GM21423 (cell line): ENCODE measurements around the gene PLCG1.

Experiments used
- ATAC-seq: cut with Tn5 transposase; IDR thresholded peaks from one replicate; pipeline ENCODE4 v1.9.1; 2021; ENCODE audit warnings: mild to moderate bottlenecking, moderate library complexity; ENCODE audit not compliant: unreplicated experiment

The PLCG1 gene

DNA sequence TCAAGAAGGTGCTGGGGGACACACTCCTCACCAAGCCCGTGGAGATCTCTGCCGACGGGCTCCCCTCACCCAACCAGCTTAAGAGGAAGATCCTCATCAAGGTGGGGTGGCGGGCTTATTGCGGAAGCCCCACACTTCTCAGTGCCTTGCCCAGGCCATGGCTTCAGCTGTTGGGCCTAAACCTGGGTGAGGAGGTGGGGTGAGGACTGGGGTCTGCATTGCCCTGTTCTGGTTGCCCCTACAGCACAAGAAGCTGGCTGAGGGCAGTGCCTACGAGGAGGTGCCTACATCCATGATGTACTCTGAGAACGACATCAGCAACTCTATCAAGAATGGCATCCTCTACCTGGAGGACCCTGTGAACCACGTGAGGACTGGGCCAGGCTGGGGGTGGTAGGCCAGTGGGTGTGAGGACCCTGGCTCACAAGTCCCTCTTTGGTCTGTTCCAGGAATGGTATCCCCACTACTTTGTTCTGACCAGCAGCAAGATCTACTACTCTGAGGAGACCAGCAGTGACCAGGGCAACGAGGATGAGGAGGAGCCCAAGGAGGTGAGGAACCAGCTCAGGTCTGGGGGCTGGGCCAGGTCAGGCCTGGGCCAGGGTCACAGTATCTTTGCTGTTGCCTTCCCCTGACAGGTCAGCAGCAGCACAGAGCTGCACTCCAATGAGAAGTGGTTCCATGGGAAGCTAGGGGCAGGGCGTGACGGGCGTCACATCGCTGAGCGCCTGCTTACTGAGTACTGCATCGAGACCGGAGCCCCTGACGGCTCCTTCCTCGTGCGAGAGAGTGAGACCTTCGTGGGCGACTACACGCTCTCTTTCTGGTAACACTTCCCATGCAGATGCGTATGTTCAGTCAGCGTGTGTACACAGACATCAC, 27.9 kb downstream of the PLCG1 start:
- no peak for ATAC-seq

DNA sequence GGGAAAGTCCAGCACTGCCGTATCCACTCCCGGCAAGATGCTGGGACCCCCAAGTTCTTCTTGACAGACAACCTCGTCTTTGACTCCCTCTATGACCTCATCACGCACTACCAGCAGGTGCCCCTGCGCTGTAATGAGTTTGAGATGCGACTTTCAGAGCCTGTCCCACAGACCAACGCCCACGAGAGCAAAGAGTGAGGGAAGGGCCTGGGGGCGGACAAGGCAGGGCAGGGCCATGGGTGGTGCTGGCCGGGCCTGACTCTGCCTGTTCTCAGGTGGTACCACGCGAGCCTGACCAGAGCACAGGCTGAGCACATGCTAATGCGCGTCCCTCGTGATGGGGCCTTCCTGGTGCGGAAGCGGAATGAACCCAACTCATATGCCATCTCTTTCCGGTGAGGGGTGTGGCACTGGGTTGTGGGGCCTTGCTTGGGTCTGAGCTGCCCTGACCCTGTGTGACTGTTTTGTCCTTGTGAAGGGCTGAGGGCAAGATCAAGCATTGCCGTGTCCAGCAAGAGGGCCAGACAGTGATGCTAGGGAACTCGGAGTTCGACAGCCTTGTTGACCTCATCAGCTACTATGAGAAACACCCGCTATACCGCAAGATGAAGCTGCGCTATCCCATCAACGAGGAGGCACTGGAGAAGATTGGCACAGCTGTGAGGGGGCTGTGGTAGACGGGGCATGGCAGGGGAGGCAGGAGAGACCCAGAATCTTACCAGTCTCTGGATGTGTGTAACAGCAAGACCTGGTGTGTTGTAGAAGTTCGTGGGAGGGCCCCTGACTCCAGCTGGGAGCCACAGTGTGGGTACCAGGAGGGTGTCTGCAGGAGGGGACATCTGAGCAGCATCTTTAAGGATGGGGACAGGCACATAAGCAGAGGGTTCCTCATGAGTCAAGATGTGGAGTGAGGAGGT, 29.1 kb downstream of the PLCG1 start:
- ATAC-seq: no peak

DNA sequence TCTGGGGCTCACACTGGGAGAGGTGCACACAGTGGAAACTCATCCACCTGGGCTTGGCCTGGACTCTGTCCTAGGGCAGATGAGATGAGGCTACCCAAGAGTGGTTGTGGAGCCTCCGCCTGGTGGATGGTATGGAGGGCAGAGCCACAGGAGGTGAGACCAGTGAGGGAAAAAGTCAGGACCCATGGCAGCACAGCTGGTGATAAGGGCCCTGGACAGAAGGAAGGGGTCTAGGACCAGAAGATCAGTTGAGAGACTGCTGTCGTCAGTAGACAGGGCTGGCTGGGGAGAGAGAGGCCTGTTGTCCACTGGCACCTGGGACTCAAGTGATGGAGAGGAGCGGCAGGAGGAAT, 29.8 kb downstream of the PLCG1 start:
- ATAC-seq: no peak

DNA sequence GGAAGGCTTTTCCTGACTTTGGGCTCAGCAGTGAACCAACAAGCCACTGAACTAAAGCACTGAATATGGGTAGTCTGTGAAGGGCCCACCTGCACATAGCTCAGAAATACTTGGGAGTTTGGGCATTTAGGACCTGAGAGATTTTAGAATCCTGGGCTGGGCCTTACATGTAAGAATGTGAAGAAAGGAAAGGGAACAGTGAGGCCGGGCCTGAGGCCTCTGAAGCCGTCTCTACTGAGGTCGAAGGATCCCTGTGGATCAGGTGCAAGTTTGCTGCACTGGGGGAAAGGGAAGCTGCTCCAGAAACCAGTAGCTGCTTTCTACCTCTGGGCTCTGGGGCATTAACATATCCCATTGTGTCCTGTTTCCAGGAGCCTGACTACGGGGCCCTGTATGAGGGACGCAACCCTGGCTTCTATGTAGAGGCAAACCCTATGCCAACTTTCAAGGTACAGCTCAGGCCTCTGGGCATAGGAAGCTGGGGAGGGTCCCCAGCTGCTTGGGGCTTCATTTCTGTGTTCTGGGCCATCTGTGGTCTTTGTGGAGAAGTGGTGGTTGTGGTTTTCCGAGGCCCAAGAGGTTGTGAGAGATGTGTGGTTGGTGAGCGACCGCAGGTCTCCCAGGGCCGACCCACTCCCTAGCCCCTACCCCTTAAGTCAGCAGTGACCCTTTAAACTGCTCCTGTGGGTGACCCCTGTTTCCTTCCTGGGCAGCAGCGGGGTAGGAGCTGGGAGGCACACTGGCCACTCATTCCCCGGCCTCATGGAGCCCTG, 30.3 kb downstream of the PLCG1 start:
- ATAC-seq: peak; percentile 64

DNA sequence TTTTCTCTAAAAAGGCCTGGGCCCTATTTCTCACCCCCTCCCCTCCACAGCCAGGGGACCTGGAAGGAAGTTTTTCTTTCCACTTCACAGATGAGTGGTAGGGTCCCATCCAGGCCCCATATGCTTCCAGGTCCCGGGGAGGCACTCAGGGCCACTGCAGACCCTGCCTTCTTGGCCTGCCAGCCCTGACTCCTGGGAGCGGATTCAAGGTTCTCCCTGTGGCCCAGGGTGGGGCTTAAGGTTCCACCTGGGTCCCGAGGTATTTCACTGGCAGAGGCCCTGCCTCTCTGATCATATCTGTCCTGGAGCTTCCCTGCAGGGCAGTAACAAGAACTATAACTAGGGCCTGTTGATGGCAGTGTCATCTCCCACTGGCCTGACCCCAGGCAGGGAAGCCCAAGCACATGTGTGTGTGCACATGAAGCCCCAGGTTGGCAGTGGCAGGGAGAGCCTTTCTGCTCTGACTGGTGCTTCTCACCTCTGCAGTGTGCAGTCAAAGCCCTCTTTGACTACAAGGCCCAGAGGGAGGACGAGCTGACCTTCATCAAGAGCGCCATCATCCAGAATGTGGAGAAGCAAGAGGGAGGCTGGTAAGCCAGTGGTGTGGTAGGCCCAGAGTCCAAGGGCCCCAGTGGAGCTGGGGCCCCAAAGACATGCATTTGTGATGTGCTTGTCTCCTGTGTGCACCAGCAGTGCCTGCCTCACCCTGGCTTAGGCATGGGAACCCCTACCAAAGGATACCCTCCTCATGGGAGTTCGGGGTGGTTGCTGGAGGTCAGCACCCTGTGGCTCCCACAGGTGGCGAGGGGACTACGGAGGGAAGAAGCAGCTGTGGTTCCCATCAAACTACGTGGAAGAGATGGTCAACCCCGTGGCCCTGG, 31.2 kb downstream of the PLCG1 start:
- ATAC-seq: no peak

DNA sequence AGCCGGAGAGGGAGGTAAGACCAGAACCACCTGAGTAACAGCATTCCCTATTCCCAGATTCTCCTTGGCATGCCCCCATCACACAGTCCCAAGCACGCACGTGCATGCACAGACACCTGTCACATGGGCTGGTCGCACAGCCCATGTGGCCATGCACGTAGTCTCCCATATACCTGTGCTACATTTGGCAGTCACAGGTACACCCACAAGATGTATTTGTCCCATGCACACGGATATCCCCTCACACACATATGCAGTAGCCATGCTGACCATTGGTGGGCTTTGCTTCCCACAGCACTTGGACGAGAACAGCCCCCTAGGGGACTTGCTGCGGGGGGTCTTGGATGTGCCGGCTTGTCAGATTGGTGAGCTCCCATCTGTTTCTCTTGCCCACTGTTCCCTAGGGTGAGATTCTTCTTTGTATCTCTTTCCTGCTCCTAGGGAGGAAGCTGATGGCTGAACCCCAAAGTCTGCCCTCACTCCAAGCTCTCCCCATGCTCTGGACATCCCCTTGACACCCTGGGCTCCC, 31.9 kb downstream of the PLCG1 start:
- ATAC-seq: no peak

DNA sequence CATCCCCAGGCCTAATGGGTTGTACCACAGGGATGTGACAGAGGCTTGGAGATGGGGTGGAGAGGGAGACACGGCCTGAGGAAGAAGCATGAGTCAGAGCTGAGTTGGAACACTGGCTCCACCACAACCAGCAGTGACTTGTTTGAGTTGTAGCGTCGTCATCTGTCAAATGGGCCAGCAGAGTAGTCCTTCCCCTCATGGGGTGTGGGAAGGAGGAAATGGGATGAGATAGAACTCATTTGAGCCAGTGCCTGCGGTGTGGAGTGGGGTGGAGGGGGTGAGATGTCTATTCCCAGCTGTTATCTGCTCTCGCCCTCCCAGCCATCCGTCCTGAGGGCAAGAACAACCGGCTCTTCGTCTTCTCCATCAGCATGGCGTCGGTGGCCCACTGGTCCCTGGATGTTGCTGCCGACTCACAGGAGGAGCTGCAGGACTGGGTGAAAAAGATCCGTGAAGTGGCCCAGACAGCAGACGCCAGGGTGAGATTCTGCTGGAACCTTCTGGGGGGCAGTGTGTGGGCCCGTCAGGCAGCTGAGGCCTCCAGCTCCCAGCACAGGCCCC, 32.5 kb downstream of the PLCG1 start:
- ATAC-seq: no peak

DNA sequence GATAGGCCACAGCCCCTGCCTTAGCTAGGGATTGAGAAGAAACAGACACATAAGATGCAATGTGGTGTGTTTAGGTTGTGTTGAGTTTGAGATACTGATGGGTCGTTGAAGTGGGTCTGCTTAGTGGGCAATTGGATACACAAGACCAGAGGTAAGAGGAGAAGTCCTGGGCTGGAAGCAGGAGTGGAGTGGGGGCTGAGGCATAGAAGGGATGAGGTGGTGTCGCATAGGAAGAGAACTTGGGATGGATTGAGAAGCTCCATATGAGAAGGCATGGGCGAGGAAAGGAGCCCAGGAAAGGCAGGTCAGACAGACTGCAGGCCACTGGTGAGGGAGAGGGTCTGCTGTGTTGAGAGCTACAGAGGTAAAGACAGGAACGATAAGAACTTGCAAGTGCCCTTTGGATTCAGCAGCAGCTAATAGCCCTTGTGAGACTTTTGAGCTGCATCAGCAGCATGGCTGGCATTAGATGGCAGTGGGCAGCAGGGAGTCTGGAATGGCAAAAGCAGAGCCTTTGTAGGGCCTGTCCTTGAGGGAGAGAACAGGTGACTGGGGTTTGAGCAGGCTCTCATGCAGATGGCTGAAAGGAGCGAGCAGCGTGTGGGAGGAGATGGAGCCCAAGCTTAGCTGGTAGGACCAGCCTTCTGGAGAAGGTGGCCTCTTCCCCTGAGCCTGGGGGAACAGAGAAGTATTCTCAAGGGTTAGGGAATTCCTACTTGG, 33.2 kb downstream of the PLCG1 start:
- no peak for ATAC-seq

DNA sequence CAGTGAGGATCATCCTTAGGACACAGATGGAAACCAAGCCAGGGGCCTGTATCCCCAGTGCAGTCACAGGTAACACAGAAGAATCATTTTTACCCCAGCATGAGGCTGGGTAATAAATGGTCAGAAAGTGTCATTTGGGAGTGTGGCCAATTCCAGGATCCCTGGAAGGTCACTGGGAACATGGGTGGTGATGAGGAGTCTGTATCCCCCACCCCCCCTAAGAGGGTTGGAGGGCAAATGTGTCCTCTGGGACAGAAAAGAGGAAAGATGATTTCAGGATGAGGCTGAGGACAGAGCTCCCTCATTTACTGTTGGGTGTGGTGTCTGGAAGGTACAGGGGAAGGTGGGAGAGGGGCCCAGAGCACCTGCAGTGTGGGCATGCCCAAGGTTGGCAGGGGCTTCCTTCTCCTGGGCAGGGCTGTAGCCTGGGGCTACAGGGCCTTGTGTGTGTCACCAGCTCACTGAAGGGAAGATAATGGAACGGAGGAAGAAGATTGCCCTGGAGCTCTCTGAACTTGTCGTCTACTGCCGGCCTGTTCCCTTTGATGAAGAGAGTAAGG, 34.5 kb downstream of the PLCG1 start:
- ATAC-seq: no peak

DNA sequence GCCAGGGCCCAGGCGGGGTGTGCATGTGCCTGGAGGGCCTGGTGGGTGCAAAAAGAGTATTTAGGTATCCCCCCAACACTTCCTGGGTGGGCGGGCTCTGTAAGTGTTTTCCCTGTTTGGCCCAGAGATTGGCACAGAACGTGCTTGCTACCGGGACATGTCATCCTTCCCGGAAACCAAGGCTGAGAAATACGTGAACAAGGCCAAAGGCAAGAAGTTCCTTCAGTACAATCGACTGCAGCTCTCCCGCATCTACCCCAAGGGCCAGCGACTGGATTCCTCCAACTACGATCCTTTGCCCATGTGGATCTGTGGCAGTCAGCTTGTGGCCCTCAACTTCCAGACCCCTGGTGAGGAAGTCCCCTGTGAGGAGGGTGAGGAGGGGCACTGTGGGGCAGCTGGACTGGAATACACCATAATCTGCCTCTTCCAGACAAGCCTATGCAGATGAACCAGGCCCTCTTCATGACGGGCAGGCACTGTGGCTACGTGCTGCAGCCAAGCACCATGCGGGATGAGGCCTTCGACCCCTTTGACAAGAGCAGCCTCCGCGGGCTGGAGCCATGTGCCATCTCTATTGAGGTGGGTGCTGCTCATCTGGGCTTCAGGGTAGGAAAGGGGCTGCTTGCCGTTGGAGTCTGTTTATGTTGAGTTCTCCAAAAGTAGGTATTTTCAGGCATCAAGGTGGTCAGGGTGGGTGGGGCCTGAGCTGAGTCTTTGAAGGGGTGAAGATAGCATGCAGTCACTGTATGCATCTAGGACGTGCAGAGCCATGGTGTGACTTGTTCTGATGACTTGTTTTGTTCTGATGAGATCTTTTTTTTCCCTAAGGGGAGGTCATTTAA, 35.2 kb downstream of the PLCG1 start:
- ATAC-seq: no peak

DNA sequence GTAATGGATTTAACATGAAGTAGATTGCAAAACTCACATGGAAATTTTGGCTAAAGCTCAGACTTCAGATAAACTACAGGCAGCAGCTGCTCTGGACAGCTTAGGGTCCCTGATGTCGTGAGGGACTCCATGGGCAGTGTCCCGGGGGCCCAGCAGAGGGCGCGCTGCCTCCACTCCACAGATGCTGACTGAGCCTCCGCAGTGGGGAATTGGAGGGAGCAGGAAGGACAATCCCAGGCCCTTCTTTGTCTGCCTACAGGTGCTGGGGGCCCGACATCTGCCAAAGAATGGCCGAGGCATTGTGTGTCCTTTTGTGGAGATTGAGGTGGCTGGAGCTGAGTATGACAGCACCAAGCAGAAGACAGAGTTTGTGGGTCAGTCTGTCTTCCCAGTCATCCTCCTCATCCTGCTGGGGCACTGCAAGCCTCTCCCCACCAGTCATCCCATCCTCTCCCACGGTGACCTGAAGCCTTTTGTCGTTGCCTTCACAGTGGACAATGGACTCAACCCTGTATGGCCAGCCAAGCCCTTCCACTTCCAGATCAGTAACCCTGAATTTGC, 35.9 kb downstream of the PLCG1 start:
- ATAC-seq: no peak

DNA sequence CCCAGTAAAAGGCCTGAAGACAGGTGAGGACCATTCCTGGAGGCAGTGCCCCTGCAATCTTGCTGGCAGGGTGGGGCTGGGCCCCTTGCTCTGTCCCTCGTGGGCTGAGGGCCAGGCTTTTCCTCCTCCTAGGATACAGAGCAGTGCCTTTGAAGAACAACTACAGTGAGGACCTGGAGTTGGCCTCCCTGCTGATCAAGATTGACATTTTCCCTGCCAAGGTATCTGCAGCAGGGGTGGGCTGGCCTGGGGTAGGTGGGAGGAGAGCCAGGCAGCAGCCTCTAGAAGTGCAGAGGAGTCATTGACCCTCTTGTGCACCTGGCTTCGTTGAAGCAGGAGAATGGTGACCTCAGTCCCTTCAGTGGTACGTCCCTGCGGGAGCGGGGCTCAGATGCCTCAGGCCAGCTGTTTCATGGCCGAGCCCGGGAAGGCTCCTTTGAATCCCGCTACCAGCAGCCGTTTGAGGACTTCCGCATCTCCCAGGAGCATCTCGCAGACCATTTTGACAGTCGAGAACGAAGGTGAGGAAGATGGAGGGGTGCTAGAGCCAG, 36.5 kb downstream of the PLCG1 start:
- ATAC-seq: no peak

DNA sequence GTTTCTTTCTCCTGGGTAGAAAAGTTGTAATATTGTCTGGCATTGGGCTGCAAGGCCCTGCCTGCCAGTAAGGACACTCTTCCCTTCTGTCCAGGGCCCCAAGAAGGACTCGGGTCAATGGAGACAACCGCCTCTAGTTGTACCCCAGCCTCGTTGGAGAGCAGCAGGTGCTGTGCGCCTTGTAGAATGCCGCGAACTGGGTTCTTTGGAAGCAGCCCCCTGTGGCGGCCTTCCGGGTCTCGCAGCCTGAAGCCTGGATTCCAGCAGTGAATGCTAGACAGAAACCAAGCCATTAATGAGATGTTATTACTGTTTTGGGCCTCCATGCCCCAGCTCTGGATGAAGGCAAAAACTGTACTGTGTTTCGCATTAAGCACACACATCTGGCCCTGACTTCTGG, 37.0 kb downstream of the PLCG1 start:
- no peak for ATAC-seq

DNA sequence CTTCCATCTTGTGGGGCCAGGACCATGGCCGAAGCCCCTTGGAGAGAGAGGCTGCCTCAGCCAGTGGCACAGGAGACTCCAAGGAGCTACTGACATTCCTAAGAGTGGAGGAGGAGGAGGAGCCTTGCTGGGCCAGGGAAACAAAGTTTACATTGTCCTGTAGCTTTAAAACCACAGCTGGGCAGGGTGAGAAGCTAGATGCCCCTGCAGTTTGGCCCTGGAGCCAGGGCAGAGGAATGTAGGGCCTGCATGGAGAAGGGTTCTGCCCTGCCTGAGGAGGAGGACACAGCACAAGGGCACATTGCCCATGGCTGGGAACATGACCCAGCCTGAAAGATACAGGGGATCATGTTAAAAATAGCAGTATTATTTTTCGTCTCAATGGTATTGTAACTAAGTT, 37.4 kb downstream of the PLCG1 start:
- no peak for ATAC-seq

DNA sequence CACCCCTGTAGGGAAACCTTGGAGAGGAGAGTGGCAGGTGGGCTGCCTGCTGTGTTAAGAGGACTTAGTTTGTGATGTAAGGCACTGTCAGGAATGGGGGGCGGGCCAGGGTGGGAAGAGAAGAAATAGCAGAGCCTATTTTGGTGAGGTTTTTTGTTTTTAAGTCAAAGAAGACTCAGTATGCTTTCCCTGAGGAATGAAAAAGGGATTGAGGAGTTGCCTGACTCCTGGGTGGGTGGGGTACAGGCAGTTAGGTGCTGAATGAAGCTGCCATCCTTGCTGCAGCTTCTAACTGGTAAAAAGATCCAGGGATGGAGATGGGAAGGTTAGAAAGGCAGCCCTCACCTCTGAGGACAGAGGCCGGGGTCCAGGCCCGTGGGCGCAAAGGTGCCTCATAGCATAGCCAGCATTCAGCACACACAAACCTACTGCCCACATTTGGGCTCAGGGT, 37.9 kb downstream of the PLCG1 start:
- no peak for ATAC-seq

DNA sequence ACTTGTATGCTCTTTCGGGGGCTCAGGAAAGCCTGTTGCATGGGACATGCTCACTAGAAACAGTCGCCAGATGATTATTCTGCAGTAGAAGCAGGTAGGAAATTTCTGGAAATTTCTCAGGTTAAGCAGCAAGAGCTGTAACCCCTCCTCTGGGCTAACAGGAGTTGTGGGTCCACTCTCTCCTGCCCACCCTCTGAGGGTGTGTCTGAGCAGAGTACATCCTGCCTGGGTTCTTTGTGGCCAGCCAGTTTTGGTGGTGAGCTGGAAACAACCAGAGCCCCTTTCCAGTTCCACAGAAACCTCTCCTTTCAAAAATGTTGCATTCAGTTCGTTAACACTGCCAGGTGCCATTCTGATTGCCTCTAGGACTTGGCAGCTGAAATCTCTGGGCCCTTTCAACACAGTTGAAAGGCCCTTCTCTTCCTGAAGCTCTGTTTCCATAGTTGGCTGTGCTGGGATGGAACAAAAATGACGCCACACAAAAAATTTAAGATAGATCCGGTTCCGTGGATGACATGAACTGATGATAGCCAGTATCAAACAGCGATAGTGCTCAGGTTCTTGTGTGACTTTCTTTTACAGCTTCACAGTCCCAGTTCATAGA, 38.5 kb downstream of the PLCG1 start:
- ATAC-seq: no peak
